ENCODE measurements around the gene FAM43B.

FAM43B gene

DNA sequence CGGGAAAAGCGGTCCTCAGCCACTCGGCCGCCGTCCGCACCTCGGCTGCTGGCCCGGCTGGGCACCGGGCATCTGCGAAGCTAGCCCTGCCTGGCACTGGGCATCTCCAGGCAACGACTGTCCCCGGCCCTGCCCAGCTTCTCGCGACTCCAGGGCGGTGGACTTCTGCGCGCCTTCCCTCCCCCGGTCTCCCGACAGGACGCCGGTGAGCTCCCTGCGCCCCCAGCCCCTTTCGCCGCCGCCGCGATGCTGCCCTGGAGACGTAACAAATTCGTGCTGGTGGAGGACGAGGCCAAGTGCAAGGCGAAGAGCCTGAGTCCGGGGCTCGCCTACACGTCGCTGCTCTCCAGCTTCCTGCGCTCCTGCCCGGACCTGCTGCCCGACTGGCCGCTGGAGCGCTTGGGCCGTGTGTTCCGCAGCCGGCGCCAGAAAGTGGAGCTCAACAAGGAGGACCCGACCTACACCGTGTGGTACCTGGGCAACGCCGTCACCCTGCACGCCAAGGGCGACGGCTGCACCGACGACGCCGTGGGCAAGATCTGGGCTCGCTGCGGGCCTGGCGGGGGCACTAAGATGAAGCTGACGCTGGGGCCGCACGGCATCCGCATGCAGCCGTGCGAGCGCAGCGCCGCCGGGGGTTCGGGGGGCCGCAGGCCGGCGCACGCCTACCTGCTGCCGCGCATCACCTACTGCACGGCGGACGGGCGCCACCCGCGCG is 514 bp downstream of the FAM43B start:
- no peak for DNase-seq

DNA sequence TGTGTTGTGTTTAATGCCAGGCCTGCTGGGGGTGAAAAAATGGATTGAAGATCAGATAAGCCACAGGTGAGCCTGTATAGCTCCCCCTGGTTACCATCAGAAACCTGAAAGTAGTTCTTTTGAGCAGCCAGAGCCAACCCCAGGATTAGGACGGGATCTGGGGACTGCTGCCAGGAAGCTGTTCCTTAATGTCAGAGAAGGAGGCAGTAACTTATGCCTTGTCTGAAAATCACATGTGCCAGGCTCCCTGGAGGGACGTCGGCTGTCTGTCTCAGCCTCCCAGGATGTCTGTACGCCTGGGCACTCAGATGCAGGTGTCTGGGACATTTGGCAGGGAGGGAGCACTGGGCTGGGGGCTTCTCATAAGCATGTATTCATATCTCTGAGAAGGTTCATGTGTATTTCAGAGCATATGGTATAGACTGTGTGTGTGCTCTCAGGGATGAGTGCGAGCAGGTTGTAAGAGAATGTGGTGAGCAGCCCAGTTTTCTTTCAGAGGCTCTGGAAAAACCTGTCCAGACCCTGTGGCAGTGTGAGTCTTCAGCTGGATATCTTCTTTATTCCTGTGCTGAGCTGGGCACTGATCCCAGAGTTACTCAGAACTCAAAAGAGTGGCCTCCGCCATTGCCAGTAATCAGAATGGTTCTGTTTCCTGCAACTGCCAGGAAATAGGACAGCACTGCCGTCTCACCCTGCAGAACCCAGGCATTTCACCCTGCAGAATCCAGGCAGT is 2.8 kb downstream of the FAM43B start:
- DNase-seq = no peak

DNA sequence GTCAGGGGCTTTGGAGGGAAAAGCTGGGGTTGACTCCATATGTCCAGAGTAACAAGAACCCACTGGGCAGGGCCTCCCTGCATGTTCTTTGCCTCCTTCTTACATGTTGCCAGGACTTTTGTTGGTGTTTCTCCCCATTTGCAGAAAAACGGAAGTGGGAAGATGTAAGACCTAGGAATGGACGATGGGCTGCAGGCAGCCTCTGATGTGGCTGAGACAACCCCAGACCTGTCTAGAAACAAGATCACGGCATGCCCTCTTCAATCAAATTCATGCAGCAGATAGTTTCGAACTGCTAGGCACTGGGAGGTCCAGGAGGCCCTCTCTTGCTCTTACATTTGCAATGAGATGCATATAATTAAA is 3.4 kb downstream of the FAM43B start:
- DNase-seq = no peak

DNA sequence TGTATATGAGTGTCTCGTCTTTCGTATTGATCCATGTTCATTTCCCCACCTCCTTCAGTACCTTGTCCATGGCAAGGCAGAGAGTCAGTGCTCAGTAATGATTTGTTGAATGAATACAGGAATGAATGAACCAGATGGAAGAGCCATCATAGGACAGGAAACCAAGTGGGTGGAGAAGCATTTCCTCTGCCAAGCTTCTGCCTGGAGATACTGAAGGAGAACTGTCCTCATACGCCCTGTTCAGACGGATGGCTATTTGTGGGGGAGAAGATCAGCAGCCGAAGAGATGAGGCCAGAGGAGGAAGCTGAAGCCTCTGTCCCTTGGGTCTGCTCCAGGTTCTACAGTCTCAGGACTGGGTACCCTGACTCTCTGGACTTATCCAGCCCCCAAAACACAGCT is 5.8 kb downstream of the FAM43B start:
- DNase-seq = no peak

DNA sequence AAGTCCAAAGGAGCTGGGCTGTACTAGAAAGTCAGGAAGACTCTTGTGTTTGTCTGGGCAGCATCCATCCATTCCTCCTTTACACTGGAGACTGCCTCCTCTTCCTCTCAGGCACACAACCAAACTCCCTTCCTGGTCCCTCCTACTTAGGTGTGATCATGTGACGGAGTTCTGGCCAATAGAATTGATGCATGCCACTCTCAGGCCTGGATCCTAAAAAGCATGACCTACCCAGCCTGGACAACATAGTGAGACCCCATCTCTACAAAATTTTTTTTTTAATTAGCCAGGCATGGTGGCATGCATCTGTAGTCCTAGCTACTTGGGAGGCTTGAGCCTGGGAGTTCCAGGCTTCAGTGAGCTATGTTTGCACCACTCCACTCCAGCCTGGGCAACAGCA is 8.6 kb downstream of the FAM43B start:
- no peak for DNase-seq

DNA sequence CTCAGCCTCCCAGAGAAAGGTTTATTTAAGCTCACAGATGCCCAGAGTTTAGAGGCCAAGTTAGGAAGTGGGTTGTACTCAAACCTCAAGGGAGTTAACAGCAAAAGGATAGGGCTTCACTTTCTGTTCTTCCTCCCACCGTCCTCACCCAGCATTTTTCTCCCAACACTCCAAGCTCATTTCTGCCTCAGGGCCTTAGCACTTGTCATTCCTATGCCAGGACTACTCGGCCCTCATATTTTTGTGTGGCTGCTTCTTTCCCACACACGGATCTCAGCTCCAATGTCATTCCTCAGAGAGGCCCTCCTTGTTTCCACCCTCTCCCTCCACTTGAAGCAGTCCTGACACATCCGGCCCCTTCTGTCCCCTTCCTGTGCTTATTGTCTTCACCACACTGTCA is 12.9 kb downstream of the FAM43B start:
- DNase-seq = no peak

DNA sequence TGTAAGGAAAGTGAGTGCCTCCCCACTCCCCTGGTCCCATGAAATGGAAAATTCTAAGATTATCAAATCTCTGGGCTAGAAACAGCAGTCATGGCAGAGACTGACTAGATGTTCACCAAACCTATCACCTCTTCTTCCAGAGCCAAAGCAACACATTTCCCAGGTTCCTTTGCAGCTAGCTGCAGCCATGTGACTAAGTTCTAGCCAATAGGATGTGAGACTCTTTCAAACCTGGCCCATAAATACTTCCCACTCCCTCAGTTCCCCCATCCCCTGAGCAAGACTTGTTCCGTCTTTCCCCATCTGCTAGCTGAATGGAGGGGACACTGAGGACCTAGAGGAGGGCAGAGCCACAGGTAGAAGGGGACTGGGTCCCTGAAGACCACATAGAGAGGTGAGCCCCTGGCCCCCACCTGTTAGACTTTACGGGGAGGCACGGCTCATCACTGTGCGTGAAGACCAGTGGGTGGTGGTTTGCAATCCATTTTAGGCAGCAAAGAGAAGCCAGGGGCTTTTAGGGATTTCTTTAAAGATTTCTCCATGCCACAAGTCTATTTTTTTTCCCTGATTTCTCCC is 17.2 kb downstream of the FAM43B start:
- no peak for DNase-seq

DNA sequence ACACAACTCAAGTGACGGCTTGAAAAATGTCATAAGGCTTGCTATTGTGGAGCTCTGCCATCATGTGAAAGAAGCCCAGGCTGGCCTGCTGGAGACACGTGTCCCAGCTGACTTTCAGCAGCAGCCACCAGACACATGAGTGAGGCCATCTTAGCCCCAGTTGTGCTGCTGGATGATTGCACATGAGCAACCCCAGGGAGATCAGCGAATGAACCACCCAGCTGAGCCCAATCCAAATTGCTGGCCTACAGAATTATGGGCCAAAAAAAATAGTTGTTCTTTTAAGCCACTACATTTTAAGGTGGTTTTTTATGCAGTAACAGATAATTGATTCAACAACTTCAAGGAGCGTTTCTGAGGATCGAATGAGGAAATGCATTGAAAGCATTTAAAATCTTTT is 19.1 kb downstream of the FAM43B start:
- no peak for DNase-seq

DNA sequence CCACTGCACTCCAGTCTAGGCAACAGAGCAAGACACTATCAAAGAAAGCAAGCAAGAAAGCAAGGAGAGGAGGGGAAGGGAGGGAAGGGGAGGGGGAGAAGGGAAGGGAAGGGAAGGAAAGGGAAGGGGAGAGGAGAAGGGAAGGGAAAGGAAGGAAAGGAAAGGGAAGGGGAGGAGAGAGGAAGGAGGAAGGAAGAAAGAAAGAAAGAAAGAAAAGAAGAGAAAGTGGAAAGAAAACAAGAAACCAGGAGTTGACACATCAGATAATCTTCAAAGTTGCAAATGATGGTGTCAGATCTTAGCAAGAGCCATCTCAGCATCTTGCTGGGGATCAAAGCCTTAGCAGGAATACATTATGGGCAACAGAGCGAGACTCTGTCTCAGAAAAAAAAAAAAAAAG is 21.6 kb downstream of the FAM43B start:
- no peak for DNase-seq

DNA sequence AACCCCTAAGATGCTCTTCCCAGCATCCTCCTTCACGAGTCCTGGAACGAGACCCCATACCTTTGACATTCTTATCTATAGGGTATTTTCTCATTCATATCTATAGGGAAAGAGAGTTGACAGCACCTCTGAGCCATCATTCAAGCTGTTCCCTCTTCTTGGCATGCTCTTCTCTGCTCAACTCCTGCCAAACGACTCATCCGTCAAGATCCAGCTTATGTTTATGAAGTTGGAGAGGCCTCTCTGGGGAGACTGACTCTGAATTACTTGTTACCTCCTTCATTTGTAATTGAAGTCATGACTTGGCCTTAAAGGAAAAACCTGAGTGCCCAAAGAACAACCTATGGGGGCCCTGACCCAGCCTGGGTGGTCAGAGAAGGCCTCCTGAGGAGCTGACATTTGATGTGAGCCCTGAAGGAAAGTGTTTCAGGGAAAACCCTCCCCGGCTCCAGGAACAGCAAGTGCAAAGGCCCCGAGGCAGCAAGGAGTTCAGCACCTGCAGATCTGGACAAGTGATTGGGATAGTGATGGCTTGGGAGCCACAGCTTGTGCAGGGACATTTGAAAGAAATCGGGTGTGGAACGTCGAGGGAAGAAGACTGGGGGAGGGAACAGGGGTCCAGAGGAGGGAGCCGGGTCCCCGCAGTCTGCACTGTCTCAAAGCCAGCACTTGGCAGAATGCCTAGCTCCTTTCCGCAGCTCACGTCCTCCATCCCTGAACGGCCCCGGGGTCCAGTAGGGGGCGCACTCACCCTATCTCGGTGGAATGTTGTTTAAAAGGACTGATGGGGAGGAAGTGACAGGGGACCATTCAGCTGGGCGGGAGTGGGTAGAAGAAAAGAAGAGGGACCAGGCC is 22.5 kb downstream of the FAM43B start:
- peak; percentile 48 for DNase-seq

DNA sequence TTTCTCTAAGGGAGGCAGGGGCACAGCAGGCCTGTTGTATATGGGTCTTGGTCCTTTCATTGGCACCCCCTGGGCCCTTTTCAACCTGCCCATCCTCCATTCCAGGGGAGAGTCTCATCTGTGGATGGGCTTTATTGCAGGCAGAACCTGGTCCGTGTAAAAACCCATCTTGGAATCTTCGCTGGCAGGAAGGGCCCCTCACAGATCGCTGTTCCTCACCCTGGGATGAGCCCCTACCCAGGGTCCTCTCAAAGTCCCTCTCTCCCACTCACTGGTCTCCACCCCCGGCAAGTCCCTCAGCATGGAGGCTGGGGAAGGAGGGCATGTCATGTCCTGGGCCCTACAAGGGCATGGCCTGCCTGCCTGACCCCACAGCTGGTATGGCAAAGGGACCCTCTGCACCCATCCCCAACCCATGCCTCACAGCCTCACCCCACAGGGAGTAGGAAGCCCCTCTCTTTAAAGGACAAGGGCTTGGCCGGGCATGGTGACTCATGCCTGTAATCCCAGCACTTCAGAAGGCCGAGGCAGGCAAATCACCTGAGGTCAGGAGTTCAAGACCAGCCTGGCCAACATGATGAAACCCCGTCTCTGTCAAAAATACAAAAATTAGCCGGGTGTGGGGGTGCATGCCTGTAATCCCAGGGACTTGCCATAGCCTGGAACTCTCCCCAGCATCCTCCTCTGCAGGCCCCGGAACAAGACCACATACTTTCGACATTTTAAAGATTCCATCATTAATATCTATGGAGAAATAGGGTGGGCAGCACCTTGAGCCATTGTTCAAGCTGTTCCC is 23.4 kb downstream of the FAM43B start:
- no peak for DNase-seq

DNA sequence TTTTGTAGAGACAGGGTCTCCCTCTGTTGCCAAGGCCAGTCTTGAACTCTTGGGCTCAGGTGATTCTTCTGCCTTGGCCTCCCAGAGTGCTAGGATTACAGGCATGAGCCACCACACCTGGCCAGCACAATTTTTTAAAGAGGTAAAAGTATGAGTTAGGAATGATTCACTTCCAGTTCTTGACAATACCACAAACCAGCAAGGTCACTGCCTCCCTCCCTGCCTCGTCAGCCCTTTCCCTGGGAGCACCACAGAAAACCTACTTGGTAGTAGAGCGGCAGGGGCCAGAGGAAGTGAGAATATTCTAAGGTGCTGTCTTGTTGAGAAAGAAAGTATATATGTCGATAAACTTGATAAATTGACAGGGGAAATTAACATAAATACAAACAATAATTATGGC is 25.7 kb downstream of the FAM43B start:
- no peak for DNase-seq

DNA sequence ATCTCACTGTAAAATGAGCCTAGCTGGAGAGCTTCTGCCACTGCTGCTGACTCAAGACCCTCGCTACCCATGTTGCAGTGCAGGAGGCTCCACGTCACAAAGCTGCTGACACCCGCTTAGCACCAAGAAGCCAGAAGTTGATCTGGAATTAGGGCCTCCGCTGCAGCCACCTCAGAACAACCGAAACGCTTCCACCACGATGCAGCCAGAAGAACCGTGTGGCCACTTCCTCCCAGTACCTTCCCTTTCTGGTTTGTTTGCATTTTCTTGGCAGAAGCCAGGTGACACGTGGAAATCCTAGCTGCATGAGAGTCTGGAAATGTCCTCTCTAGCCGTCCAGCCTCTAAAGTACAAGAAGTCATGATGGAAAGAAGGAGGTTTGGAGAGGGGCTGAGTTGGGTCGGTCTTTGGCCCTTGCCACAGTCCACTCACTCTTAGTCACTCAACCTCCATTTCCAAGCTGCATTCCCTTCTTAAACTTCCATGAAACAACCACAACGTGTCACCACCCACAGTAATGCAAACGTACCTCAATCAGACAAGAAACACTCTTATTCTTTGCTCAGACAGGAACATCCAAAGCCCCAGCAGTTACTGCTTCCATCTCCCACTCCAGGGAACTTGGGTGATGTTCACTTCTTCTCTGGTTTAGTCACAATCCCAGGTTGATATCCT is 26.5 kb downstream of the FAM43B start:
- no peak for DNase-seq

DNA sequence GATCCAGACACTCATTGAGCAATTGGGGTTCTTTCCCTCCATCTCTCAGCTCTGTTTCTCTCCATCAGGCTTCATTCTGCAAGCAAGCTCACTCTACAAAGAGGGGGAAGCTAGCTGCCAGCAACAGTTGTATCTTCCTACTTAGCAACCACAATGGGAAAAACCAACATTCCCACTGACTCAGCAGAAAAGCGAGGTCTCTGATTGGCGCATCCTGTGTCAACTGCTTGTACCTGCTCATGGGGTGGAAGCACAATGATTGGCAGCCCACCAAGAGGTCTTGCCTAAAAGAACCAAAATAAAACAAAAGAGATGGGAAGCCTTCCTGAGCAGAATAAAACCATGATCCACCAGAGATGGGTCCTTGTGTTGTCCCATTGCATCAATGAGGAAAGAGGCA is 32.5 kb downstream of the FAM43B start:
- no peak for DNase-seq

DNA sequence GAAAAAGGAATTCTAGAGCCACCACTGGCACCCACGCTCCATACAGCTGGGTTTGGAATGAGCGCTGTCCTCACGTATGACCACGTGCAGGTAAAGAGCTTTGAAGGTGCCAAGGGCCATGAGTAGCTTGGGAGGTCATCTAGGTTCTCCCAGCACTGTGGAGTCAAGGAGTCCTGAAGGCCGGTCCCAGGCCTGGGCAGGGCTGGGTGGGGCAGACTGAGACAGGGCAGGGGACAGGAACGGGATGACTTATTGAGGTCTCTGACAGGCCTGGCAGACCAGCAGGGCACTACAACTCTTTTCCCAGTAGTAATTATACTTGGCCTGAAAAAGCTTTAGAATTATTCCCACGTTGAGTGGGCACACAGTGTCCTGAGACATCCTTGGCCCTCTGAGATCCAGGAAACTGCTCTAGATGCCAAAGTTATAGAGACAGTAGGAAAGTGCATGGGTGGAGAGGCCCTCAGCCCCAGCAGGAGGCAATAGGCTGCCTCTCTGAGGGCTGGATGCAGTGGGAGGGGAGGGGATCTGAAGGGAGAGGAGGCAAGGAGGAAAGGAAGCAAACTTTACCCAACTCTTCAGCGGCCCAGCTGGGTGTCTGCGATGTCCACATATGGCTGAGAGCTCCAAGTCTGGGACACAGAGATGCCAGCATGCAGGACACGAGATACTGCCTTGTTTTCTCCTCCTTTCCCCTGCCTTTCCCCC is 34.7 kb downstream of the FAM43B start:
- DNase-seq = no peak

DNA sequence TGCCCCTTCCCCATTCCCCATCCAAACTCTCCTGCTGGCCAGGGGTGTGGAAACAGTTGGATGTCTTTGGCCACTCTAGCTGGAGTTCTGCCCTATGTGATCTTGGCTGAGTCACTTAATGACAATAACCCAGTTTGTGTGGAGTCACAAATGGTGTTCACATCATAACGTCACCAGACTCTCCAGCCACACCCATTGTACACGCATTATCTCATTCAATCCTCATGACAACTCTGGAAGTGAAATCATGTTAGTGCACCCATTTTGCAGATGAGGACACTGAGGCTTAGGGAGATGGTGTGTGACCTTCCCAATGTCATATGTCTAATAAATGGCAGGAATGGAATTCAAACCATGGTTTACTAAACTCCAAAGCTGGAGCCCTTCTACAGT is 35.3 kb downstream of the FAM43B start:
- DNase-seq = no peak

DNA sequence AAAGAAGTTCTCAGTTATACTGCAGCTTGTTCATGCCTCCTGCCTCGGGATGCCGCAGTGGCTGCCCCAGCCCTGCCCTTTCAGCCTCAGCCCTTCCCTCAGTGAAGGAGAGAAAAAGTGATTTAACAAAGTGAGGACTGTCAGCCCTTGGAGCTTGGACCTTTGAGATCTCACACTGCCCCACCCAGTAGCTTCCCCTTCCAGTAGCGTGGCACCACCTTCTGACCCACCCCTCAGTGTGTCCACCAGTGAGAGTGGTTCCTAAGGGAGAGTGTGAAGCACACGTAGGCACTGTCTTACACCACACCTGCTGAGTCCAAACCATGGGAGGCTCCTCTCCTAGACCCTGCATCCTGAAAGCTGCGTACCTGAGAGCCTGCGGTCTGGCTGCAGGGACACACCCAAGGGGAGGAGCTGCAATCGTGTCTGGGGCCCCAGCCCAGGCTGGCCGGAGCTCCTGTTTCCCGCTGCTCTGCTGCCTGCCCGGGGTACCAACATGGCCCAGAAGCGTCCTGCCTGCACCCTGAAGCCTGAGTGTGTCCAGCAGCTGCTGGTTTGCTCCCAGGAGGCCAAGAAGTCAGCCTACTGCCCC is 36.4 kb downstream of the FAM43B start, which contains the start of gene CDA:
Gene CDA (plus strand): TSS at position 464 of the 592 bp plus-strand sequence. CDS start 33 bp downstream, at position 497.
- DNase-seq = no peak

DNA sequence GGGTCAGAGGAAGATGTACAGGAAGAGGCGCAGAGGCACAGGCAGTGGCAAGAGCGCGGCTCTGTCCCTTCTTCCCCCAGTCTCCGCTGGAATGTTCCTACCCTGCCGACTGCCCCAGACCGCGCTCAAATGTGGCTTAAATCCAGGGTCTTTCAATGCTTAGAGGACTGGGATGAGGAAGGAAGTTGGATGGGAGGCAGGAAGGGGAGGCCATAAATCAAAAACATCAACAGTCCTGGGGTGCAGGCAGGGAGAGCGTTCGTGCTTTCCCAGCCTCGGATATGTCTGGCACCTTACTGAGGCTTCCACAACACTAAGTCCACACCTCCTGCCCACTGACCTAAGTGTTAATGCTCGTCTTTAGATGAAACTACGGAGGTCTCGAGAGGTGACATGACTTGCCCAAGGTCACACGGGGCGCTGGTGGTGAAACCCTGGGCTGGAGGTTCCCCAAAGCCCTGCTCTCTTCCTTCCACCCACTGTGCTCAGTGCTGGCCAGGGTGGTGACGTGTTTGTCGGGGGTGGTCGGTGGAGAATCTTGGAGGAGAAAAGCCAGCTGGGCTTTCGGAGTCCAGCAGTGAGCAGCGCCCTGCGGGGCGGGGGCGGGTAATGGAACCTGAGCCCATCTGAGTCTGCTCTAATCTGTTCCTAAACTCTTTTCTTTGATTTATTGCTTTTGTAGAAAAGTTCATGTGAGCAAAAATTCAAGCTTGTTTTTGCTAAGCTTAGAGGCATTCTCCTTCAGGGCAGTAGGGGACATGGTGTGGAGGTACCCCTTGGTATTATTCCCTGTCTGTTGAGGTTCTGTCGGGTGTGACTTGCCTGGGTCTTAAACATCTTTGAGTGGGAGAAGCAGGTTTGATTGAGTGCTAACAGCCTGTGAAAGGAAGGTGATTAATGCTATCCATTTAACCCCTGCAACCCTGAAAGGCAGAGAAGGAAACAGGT is 37.2 kb downstream of the FAM43B start:
- DNase-seq = no peak

DNA sequence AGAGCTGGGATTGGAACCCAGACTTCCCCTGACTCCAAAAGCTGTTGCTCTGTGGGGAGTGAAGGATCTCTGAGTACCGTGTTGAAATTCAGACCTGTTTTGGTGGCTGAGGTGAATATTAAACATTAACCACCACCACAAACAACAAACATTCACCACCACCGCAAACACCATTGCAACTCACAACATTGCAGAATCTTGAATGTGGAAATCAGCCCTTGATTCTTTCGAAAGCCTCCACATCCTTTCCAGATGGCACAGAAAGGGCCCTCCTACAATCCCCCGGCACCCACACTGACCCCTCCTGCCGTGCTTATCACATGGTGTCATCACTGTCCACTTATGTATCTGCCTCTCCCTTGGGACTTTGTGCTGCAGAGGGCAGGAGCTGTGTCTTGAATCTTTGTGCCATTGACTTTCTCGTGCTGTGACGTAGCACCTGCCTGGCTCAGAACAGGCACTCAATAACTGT is 38.0 kb downstream of the FAM43B start:
- DNase-seq = no peak

DNA sequence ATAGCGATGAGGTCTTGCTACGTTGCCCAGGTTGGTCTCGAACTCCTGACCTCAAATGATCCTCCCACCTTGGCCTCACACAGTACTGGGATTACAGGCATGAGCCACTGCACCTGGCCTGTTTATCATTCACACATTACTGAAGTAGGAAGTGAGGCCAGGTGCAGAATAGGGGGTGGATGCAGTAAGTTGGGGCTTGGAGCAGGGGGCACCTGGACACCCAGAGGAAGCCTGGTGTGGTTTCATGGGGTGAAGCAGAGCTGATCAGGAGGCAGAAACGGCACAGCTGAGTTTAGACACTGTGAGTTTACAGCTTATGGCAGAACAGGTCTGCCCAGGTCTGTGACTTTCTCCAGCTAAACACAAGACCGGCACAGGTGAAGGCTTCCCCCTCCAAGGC is 41.4 kb downstream of the FAM43B start:
- no peak for DNase-seq

Measured in CD4-positive, alpha-beta T cell treated with Interleukin-12 subunit alpha and Interleukin-12 subunit beta, for 1 hour (primary cell).